CD4-positive, alpha-beta memory T cell (primary cell): ENCODE measurements around the gene TTF1. TPM values are rescaled to one million over a fixed set of nuclear protein-coding genes. Genes with fewer than 3 reads are reported as not detected.

Experiments used
- CTCF ChIA-PET: fragments of 350-600 bp; sonication (Branson Sonifier 250); formaldehyde crosslinking; loops from one replicate; lab custom pipeline; 2021; ENCODE audit warnings: inconsistent platforms; ENCODE audit not compliant: partially characterized antibody; lab: Charles Lee
- POLR2A ChIA-PET: fragments of 350-600 bp; sonication (Branson Sonifier 250); formaldehyde crosslinking; loops from one replicate; lab custom pipeline; 2021; ENCODE audit not compliant: partially characterized antibody; lab: Charles Lee
- DNase-seq, 5 donors: peaks; one replicate each; pipeline versions ENCODE4 v3.0.0 to v3.0.0-alpha.2; 2020 to 2022; ENCODE audit warnings: mixed read lengths in 1 of 5
- H3K27ac ChIP-seq: one replicate; pipeline ENCODE4 v1.7.0; 2013; ENCODE audit warnings: low read depth, low read length
- H3K27me3 ChIP-seq: 2 replicates; pipeline ENCODE4 v1.7.0; 2013; ENCODE audit warnings: mild to moderate bottlenecking, low read length, moderate library complexity; ENCODE audit not compliant: insufficient read depth
- H3K36me3 ChIP-seq: 2 replicates; pipeline ENCODE4 v1.7.0; 2013; ENCODE audit warnings: mild to moderate bottlenecking, low read length, moderate library complexity; ENCODE audit not compliant: insufficient read depth
- H3K4me1 ChIP-seq: 2 replicates; pipeline ENCODE4 v1.7.0; 2013; ENCODE audit warnings: mild to moderate bottlenecking, low read length, moderate library complexity; ENCODE audit not compliant: insufficient read depth
- H3K4me3 ChIP-seq, 2 donors: one replicate each; pipeline ENCODE4 v1.7.0; 2013; ENCODE audit warnings: low read length in 2 of 2, mild to moderate bottlenecking in 1 of 2
- H3K9me3 ChIP-seq, 2 donors: one replicate each; pipeline ENCODE4 v1.7.0; 2013; ENCODE audit warnings: low read length in 2 of 2, control low read depth in 1 of 2; ENCODE audit not compliant: control insufficient read depth in 1 of 2
- H3K27ac Mint-ChIP-seq, 7 donors: one replicate each; pipeline ENCODE4 v1.8.0; 2020 to 2021; ENCODE audit warnings: mixed read lengths in 7 of 7, mild to moderate bottlenecking in 6 of 7, inconsistent platforms in 3 of 7, moderate library complexity in 3 of 7
- H3K27me3 Mint-ChIP-seq, 2 donors: one replicate each; pipeline ENCODE4 v1.8.0; 2020 to 2021; ENCODE audit warnings: mixed read lengths in 2 of 2
- H3K36me3 Mint-ChIP-seq, 2 donors: one replicate each; pipeline ENCODE4 v1.8.0; 2020 to 2021; ENCODE audit warnings: mixed read lengths in 2 of 2, inconsistent platforms in 1 of 2, mild to moderate bottlenecking in 1 of 2
- H3K4me1 Mint-ChIP-seq, 4 donors: one replicate each; pipeline ENCODE4 v1.8.0; 2020 to 2021; ENCODE audit warnings: mixed read lengths in 4 of 4, mild to moderate bottlenecking in 1 of 4
- H3K4me3 Mint-ChIP-seq, 8 donors: one replicate each; pipeline ENCODE4 v1.8.0; 2020 to 2021; ENCODE audit warnings: mixed read lengths in 8 of 8, mild to moderate bottlenecking in 7 of 8, moderate library complexity in 6 of 8, inconsistent platforms in 3 of 8
- H3K9me3 Mint-ChIP-seq, 8 donors: one replicate each; pipeline ENCODE4 v1.8.0; 2020 to 2021; ENCODE audit warnings: mixed read lengths in 8 of 8, mild to moderate bottlenecking in 5 of 8, inconsistent platforms in 3 of 8, moderate library complexity in 1 of 8
- intact Hi-C: fragments of 100-400 bp; cut with micrococcal nuclease; formaldehyde crosslinking; loops from one replicate; pipeline ENCODE4 v1.15.1; 2023
- polyA plus RNA-seq, 2 donors: library from polyadenylated mRNA; unstranded; fragments of 300-500 nt; fragmentation: Illumina TruSeq; gene quantifications; one replicate each; pipeline ENCODE4 v1.2.3, GENCODE V29; 2021
- total RNA-seq, 2 experiments: library from RNA; stranded (reverse); gene quantifications; one replicate each; pipeline ENCODE4 v1.2.3, GENCODE V29; 2021

Gene TTF1
- total and polyA plus RNA-seq, 4 experiments from 2014 or later, result 5.8 to 22.2 (median 15.7) TPM

- Mint-ChIP-seq H3K4me1 (peaks cover 7 to 18% (median 18%) of the 10 kb centered on the region in 4 donors), H3K9me3 (peaks cover 0 to 2% (median 0%) of the 10 kb centered on the region in 8 donors), H3K27me3 (no peaks in the 10 kb centered on the region), H3K27ac (no peak overlapping the region), H3K36me3 (peaks cover 64 to 87% of the 10 kb centered on the region in 2 donors), H3K4me3 (no peak overlapping the region)
- no peaks in the 10 kb centered on the region for H3K9me3 ChIP-seq
- H3K36me3 ChIP-seq, result peaks cover 65% of the 10 kb centered on the region
- H3K4me3 ChIP-seq, result no peak overlapping the region
- H3K27me3 ChIP-seq, result no peaks in the 10 kb centered on the region
- no peaks in the 10 kb centered on the region for H3K4me1 ChIP-seq
- no peak for DNase-seq
- ChIA-PET POLR2A (no interaction called here), CTCF (no interaction called here)
- H3K27ac ChIP-seq, result no peak overlapping the region
- intact Hi-C loops, result no loop called here
Observed at GRCh38 chr9:132334364-132334763, 72.3 kb downstream of the TTF1 start.

- Histone ChIP-seq H3K4me1 (no peaks in the 10 kb centered on the region), H3K27ac (no peak overlapping the region), H3K36me3 (peaks cover 72% of the 10 kb centered on the region), H3K27me3 (no peaks in the 10 kb centered on the region), H3K4me3 (no peak overlapping the region), H3K9me3 (no peaks in the 10 kb centered on the region)
- intact Hi-C loops, result no loop called here
- H3K9me3 Mint-ChIP-seq, result peaks cover 0 to 4% (median 0%) of the 10 kb centered on the region in 8 donors
- H3K4me3 Mint-ChIP-seq, result no peak overlapping the region
- no peak overlapping the region for H3K27ac Mint-ChIP-seq
- H3K27me3 Mint-ChIP-seq, result no peaks in the 10 kb centered on the region
- no peak for DNase-seq
- ChIA-PET POLR2A (no interaction called here), CTCF (no interaction called here)
- peaks cover 15 to 26% (median 21%) of the 10 kb centered on the region in 4 donors for H3K4me1 Mint-ChIP-seq
- H3K36me3 Mint-ChIP-seq, result peaks cover 72 to 91% of the 10 kb centered on the region in 2 donors
Observed at GRCh38 chr9:132333556-132333955, 73.1 kb downstream of the TTF1 start.

- H3K27ac Mint-ChIP-seq, result peak overlapping the region in 4 of 7 donors; percentile 2 to 64 (median 37)
- POLR2A ChIA-PET, result interaction anchor here (1.5 kb wide), 1 partner anchor 26 kb away, joined by 5 read pairs; the partner anchor contains the start of gene SETX
- H3K9me3 Mint-ChIP-seq, result peaks cover 0 to 5% (median 0%) of the 10 kb centered on the region in 8 donors
- H3K4me1 Mint-ChIP-seq, result peaks cover 40 to 55% (median 49%) of the 10 kb centered on the region in 4 donors
- peaks cover 75 to 78% of the 10 kb centered on the region in 2 donors for H3K36me3 Mint-ChIP-seq
- Histone ChIP-seq H3K4me1 (peaks cover 33% of the 10 kb centered on the region), H3K9me3 (no peaks in the 10 kb centered on the region), H3K27me3 (no peaks in the 10 kb centered on the region), H3K4me3 (no peak overlapping the region), H3K27ac (no peak overlapping the region), H3K36me3 (peaks cover 42% of the 10 kb centered on the region)
- peak overlapping the region in 2 of 8 donors; percentile 12 to 18 for H3K4me3 Mint-ChIP-seq
- no peak for DNase-seq
- no peaks in the 10 kb centered on the region for H3K27me3 Mint-ChIP-seq
- CTCF ChIA-PET, result interaction anchor here (1.4 kb wide), 1 partner anchor 37 kb away, joined by 4 read pairs; no protein-coding TSS in a partner anchor
- intact Hi-C loops, result no loop called here
Observed at GRCh38 chr9:132328580-132328979, 78.1 kb downstream of the TTF1 start.

- H3K27me3 Mint-ChIP-seq, result no peaks in the 10 kb centered on the region
- peaks cover 0 to 5% (median 0%) of the 10 kb centered on the region in 8 donors for H3K9me3 Mint-ChIP-seq
- no peak for DNase-seq
- H3K4me1 Mint-ChIP-seq, result peaks cover 46 to 63% (median 56%) of the 10 kb centered on the region in 4 donors
- Histone ChIP-seq H3K27me3 (no peaks in the 10 kb centered on the region), H3K4me1 (peaks cover 37% of the 10 kb centered on the region), H3K36me3 (peaks cover 38% of the 10 kb centered on the region), H3K4me3 (no peak overlapping the region), H3K9me3 (no peaks in the 10 kb centered on the region), H3K27ac (no peak overlapping the region)
- H3K27ac Mint-ChIP-seq, result peak overlapping the region in 2 of 7 donors; percentile 10 to 35
- POLR2A ChIA-PET, result no interaction called here
- H3K36me3 Mint-ChIP-seq, result peaks cover 72 to 78% of the 10 kb centered on the region in 2 donors
- CTCF ChIA-PET, result no interaction called here
- peak overlapping the region in 1 of 8 donors; percentile 31 for H3K4me3 Mint-ChIP-seq
- intact Hi-C loops, result no loop called here
Observed at GRCh38 chr9:132327537-132327936, 79.1 kb downstream of the TTF1 start.

Other genes with a start within 250 kb of the TTF1 start
- 1 to 10 TPM; 5.9 to 8.8 TPM for gene NTNG2, start 244.8 kb downstream of the TTF1 start, total RNA-seq
- gene NTNG2, start 244.8 kb downstream of the TTF1 start, polyA plus RNA-seq, result 1 to 10 TPM; 1.0 to 1.4 TPM
- gene SETX, start 51.9 kb downstream of the TTF1 start, total RNA-seq, result 10 to 100 TPM; 91.3 to 94.3 TPM
- gene SETX, start 51.9 kb downstream of the TTF1 start, polyA plus RNA-seq, result 10 to 100 TPM; 10.1 to 39.2 TPM
- gene CFAP77, start 3.4 kb upstream of the TTF1 start, total RNA-seq, result not detected
- not detected for gene CFAP77, start 3.4 kb upstream of the TTF1 start, polyA plus RNA-seq
- not detected for gene BARHL1, start 175.8 kb upstream of the TTF1 start, total RNA-seq
- not detected for gene BARHL1, start 175.8 kb upstream of the TTF1 start, polyA plus RNA-seq